IMR-90 (cell line): ENCODE data around the gene VCP. TPM values are rescaled to one million over a fixed set of nuclear protein-coding genes. Genes with fewer than 3 reads are reported as not detected.

ENCODE experiments used
- ATAC-seq: fragments of 200-7000 bp; cut with Tn5 transposase; 2 replicates; pipeline ENCODE4 v1.9.1; 2020; ENCODE audit warnings: low read depth, mild to moderate bottlenecking, moderate library complexity
- BruUV-seq: library from RNA; stranded (reverse); fragments of 400-500 nt; replicated peaks from 2 replicates; lab custom pipeline; 2021; lab: Mats Ljungman, UMichigan
- CTCF ChIA-PET: fragments of 300-600 bp; formaldehyde crosslinking; extraction: SDS; loops from one replicate; lab custom pipeline; 2021; ENCODE audit warnings: antibody characterized with exemption; lab: Yijun Ruan, JAX
- POLR2A ChIA-PET: fragments of 300-600 bp; sonication (Branson Sonifier 250); formaldehyde crosslinking; loops from one replicate; lab custom pipeline; 2022; ENCODE audit warnings: antibody characterized with exemption; ENCODE audit not compliant: unreplicated experiment; lab: Charles Lee
- DNase-seq: peaks from one replicate; pipeline ENCODE4 v3.0.0; 2013
- H2AFZ ChIP-seq: replicated peaks from 2 replicates; pipeline ENCODE3; 2013; ENCODE audit warnings: low read length, mild to moderate bottlenecking; ENCODE audit not compliant: poor library complexity
- H2AK5ac ChIP-seq: 2 replicates; pipeline ENCODE4 v1.6.1; 2013; ENCODE audit warnings: low read depth, low read length, inconsistent platforms
- H2AK9ac ChIP-seq: replicated peaks from 2 replicates; pipeline ENCODE3; 2013; ENCODE audit warnings: mild to moderate bottlenecking, low read depth, low read length, moderate library complexity; ENCODE audit not compliant: poor library complexity
- H2BK120ac ChIP-seq: 2 replicates; pipeline ENCODE4 v1.6.1; 2013; ENCODE audit warnings: low read depth, low read length, inconsistent platforms
- H2BK15ac ChIP-seq: 3 replicates; pipeline ENCODE4 v1.6.1; 2013; ENCODE audit warnings: low read depth, low read length, inconsistent platforms
- H2BK20ac ChIP-seq: 2 replicates; pipeline ENCODE4 v1.6.1; 2013; ENCODE audit warnings: low read depth, mild to moderate bottlenecking, inconsistent platforms, low read length, moderate library complexity
- H2BK5ac ChIP-seq: 2 replicates; pipeline ENCODE4 v1.6.1; 2013; ENCODE audit warnings: mild to moderate bottlenecking, low read depth, low read length, inconsistent platforms; ENCODE audit not compliant: poor library complexity, severe bottlenecking
- H3K14ac ChIP-seq: replicated peaks from 2 replicates; pipeline ENCODE4 v1.6.1; 2013; ENCODE audit warnings: low read depth, low read length, inconsistent platforms
- H3K18ac ChIP-seq: 2 replicates; pipeline ENCODE4 v1.6.1; 2013; ENCODE audit warnings: low read depth, low read length, control low read depth
- H3K23ac ChIP-seq: 2 replicates; pipeline ENCODE4 v1.6.1; 2013; ENCODE audit warnings: low read depth, low read length, inconsistent platforms
- H3K27ac ChIP-seq: 2 replicates; pipeline ENCODE4 v1.5.1; 2013; ENCODE audit warnings: mild to moderate bottlenecking, control low read depth, low read length; ENCODE audit not compliant: insufficient read depth
- H3K27me3 ChIP-seq: 2 replicates; pipeline ENCODE4 v1.6.1; 2013; ENCODE audit warnings: low read length; ENCODE audit not compliant: control insufficient read depth, insufficient read depth
- H3K36me3 ChIP-seq: 2 replicates; pipeline ENCODE4 v1.6.1; 2013; ENCODE audit warnings: low read length, mixed read lengths; ENCODE audit not compliant: control insufficient read depth, insufficient read depth
- H3K4ac ChIP-seq: 2 replicates; pipeline ENCODE4 v1.6.1; 2013; ENCODE audit warnings: low read depth, low read length, inconsistent platforms
- H3K4me1 ChIP-seq: 2 replicates; pipeline ENCODE4 v1.6.1; 2013; ENCODE audit warnings: low read length, mixed read lengths; ENCODE audit not compliant: control insufficient read depth, insufficient read depth
- H3K4me2 ChIP-seq: 2 replicates; pipeline ENCODE4 v1.6.1; 2013; ENCODE audit warnings: low read depth, mild to moderate bottlenecking, control low read depth, low read length, moderate library complexity
- H3K4me3 ChIP-seq: 2 replicates; pipeline ENCODE4 v1.5.1; 2013; ENCODE audit warnings: low read depth, mild to moderate bottlenecking, control low read depth, low read length, moderate library complexity; ENCODE audit not compliant: insufficient read depth
- H3K56ac ChIP-seq: 2 replicates; pipeline ENCODE4 v1.6.1; 2013; ENCODE audit warnings: low read length, inconsistent platforms; ENCODE audit not compliant: insufficient read depth; ENCODE audit errors: extremely low read depth
- H3K79me1 ChIP-seq, 2 experiments: 2 replicates each; pipeline ENCODE4 v1.6.1; 2013; ENCODE audit warnings: low read length in 2 of 2, inconsistent platforms in 1 of 2, low read depth in 1 of 2
- H3K9ac ChIP-seq: 2 replicates; pipeline ENCODE4 v1.6.1; 2013; ENCODE audit warnings: low read depth, low read length, control low read depth
- H3K9me1 ChIP-seq: 2 replicates; pipeline ENCODE4 v1.6.1; 2013; ENCODE audit warnings: low read length, inconsistent platforms; ENCODE audit not compliant: insufficient read depth
- H3K9me3 ChIP-seq: 2 replicates; pipeline ENCODE4 v1.6.1; 2013; ENCODE audit warnings: low read length; ENCODE audit not compliant: control insufficient read depth, insufficient read depth
- H4K20me1 ChIP-seq: 2 replicates; pipeline ENCODE4 v1.6.1; 2013; ENCODE audit warnings: low read length, inconsistent platforms; ENCODE audit not compliant: insufficient read depth
- H4K5ac ChIP-seq: 2 replicates; pipeline ENCODE4 v1.6.1; 2013; ENCODE audit warnings: mild to moderate bottlenecking, low read depth, low read length, control low read depth
- H4K8ac ChIP-seq, 2 experiments: 2 replicates each; pipeline ENCODE4 v1.6.1; 2013; ENCODE audit warnings: low read depth in 2 of 2, low read length in 2 of 2, control low read depth in 1 of 2, inconsistent platforms in 1 of 2
- H4K91ac ChIP-seq: 2 replicates; pipeline ENCODE4 v1.6.1; 2013; ENCODE audit warnings: low read depth, low read length, inconsistent platforms; ENCODE audit not compliant: insufficient read depth
- BHLHE40 ChIP-seq: fragments of 150-350 bp; IDR thresholded peaks from 2 replicates; pipeline ENCODE4 v1.6.1; 2016; ENCODE audit warnings: mild to moderate bottlenecking, low read depth, low read length
- MAZ ChIP-seq: IDR thresholded peaks from 2 replicates; pipeline ENCODE4 v1.6.1; 2012; ENCODE audit warnings: low read depth, mild to moderate bottlenecking, low read length, improper control_type of control experiment, moderate library complexity, borderline replicate concordance
- NFE2L2 ChIP-seq: fragments of 150-350 bp; IDR thresholded peaks from 2 replicates; pipeline ENCODE4 v1.6.1; 2016; ENCODE audit warnings: low read depth, mild to moderate bottlenecking, low read length
- POLR2A ChIP-seq: IDR thresholded peaks from 2 replicates; pipeline ENCODE4 v1.6.1; 2012; ENCODE audit warnings: mild to moderate bottlenecking, low read depth, low read length
- RFX5 ChIP-seq: IDR thresholded peaks from 2 replicates; pipeline ENCODE4 v1.8.0; 2012; ENCODE audit warnings: low read depth, mild to moderate bottlenecking, low read length, moderate library complexity
- WGBS, 2 experiments: methylation state at CpG; one replicate each; pipeline versions ENCODE4 v1.1.5 to v1.1.7; 2013; ENCODE audit warnings: missing lambda C conversion rate in 2 of 2; ENCODE audit not compliant: insufficient read length in 1 of 2; ENCODE audit errors: extremely low coverage in 2 of 2; 5-methylcytosine and 5-hydroxymethylcytosine counted together
- dilution Hi-C: fragments of 300-500 bp; cut with HindIII; formaldehyde crosslinking; loops from one replicate; pipeline ENCODE4 v1.14.3; 2018; ENCODE audit warnings: low sequenced_read_pairs; ENCODE audit not compliant: unreplicated experiment
- in situ Hi-C: fragments of 300-500 bp; cut with MboI; formaldehyde crosslinking; loops from 3 replicates; pipeline ENCODE4 v1.14.3; 2019; ENCODE audit warnings: low sequenced_read_pairs, inconsistent platforms, mixed read lengths
- intact Hi-C: fragments of 100-400 bp; cut with micrococcal nuclease; formaldehyde crosslinking; loops from 2 replicates; pipeline ENCODE4 v1.10.0; 2022
- polyA plus RNA-seq, 3 experiments: library from polyadenylated mRNA; depleted of rRNA; stranded (reverse); fragments of >200 nt; gene quantifications; 2 replicates each; pipeline ENCODE4 v1.2.3, GENCODE V29; 2012; ENCODE audit warnings: low replicate concordance in 1 of 3
- total RNA-seq: library from RNA; depleted of rRNA; stranded (reverse); fragments of >200 nt; gene quantifications from 2 replicates; pipeline ENCODE4 v1.2.3, GENCODE V29; 2012
- TF ChIP-seq, protein P1 (sequence below): fragments of 150-350 bp; IDR thresholded peaks from 2 replicates; pipeline ENCODE4 v1.6.1; 2017; ENCODE audit warnings: mild to moderate bottlenecking, antibody characterized with exemption, low read length, low read depth

VCP gene
- total and polyA plus RNA-seq, 2 of the 4 experiments (the other 2 are of a cell fraction), result 292 to 516 TPM

DNA sequence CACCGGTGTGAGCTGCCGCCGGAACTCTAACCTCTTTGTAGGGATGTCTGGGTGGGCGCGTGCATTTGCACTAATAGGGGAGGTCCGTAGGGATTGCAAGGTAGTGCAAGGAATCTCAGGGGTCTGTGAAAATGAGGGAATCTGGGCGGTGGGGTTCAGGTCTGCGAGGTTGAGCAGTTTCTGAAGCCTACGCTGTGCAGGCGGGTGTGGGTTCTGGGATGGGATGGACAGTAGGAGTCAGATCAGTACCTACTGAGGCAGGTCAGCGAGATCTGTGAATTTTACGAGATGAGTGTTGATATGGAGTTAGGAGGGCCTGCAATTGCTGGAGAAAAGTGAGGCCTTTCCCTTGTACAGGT is 44.1 kb upstream of the VCP start:
- Histone ChIP-seq H2AFZ (peak overlapping the region; percentile 91), H3K9me1 (no peaks in the 10 kb centered on the region; the same call in 1 of the 2 replicates), H2BK120ac (no peak overlapping the region), H3K9ac (0 out of 2 replicates have a peak overlapping the region, but pooled peaks have one; percentile 2), H4K91ac (no peak overlapping the region), H3K27me3 (peaks cover 3% of the 10 kb centered on the region), H3K18ac (no peak overlapping the region), H3K4ac (no peak overlapping the region), H4K8ac (no peak overlapping the region), H2AK9ac (no peak overlapping the region), H2BK5ac (no peak overlapping the region), H3K79me1 (peaks cover 8 to 30% of the 10 kb centered on the region in 2 experiments; a peak in 3 of 4 replicates), H3K14ac (no peak overlapping the region), H3K56ac (no peak overlapping the region), H4K5ac (no peak overlapping the region), H3K4me1 (peaks cover 16% of the 10 kb centered on the region), H3K23ac (no peak overlapping the region), H2BK20ac (no peak overlapping the region), H3K27ac (no peak overlapping the region), H2BK15ac (no peak overlapping the region), H4K20me1 (peaks cover 8% of the 10 kb centered on the region; the same call in 1 of the 2 replicates), H3K36me3 (no peaks in the 10 kb centered on the region), H3K9me3 (no peaks in the 10 kb centered on the region), H2AK5ac (no peak overlapping the region), H3K4me2 (peak overlapping the region; percentile 88), H3K4me3 (peak overlapping the region; percentile 88)
- no TSS peak for BruUV-seq
- intact Hi-C loops, result loop anchor here (1.0 to 5.0 kb wide), 7 partner anchors 46 to 486 kb away; partner anchors contain the start of gene UNC13B
- POLR2A ChIA-PET, result interaction anchor here (0.6 kb wide), 1 partner anchor 143 kb away, joined by 3 read pairs; no protein-coding TSS in a partner anchor
- ATAC-seq (peak; percentile 0; the same call in 1 of the 2 replicates), DNase-seq (no peak)
- TF ChIP-seq RFX5 (no peak), MAZ (no peak), NFE2L2 (no peak), BHLHE40 (no peak), POLR2A (no peak)
- TF ChIP-seq, protein P1, sequence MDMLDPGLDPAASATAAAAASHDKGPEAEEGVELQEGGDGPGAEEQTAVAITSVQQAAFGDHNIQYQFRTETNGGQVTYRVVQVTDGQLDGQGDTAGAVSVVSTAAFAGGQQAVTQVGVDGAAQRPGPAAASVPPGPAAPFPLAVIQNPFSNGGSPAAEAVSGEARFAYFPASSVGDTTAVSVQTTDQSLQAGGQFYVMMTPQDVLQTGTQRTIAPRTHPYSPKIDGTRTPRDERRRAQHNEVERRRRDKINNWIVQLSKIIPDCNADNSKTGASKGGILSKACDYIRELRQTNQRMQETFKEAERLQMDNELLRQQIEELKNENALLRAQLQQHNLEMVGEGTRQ, result no peak
- in situ Hi-C loops, result loop anchor here (5.0 kb wide), 2 partner anchors 361 to 436 kb away; no protein-coding TSS in a partner anchor
- CTCF ChIA-PET, result interaction anchor here (1.0 to 1.2 kb wide), 5 partner anchors 139 to 437 kb away, joined by 3 to 6 read pairs (median 4); no protein-coding TSS in a partner anchor
- dilution Hi-C loops, result no loop called here
- WGBS, 2 experiments, result 0% methylated on average over 3 of the region's 12 CpGs; no CpG with 5 or more reads in 1 of the 2 experiments
